K562 (cell line): ENCODE measurements around the gene ELL3. TPM values are rescaled to one million over a fixed set of nuclear protein-coding genes. Genes with fewer than 3 reads are reported as not detected.

Experiments
- CTBP1 ChIP-seq: fragments of 450-650 bp; IDR thresholded peaks from 2 replicates; pipeline ENCODE4 v1.6.1; 2016; ENCODE audit warnings: borderline replicate concordance
- GABPB1 ChIP-seq: sonication (generic); formaldehyde crosslinking; IDR thresholded peaks from 2 replicates; pipeline ENCODE4 v1.8.0; 2022; ENCODE audit warnings: mild to moderate bottlenecking, missing genetic modification reagents
- IRF2 ChIP-seq: sonication (generic); formaldehyde crosslinking; IDR thresholded peaks from 2 replicates; pipeline ENCODE4 v1.8.1; 2022; ENCODE audit warnings: mild to moderate bottlenecking, missing genetic modification reagents
- JUN ChIP-seq, 2 experiments: sonication (generic) in 1 of 2; formaldehyde crosslinking in 1 of 2; IDR thresholded peaks; 2 replicates each; pipeline versions ENCODE4 v1.6.1 to v1.8.0; 2012 to 2022; ENCODE audit warnings: borderline replicate concordance in 2 of 2, mild to moderate bottlenecking in 2 of 2, improper control_type of control experiment in 1 of 2, low read depth in 1 of 2, low read length in 1 of 2, missing genetic modification reagents in 1 of 2
- KLF6 ChIP-seq: fragments of 250-450 bp; sonication (Bioruptor Pico); IDR thresholded peaks from 2 replicates; pipeline ENCODE4 v1.4.0; 2020; ENCODE audit warnings: mild to moderate bottlenecking, moderate library complexity, borderline replicate concordance
- NBN ChIP-seq: fragments of 450-650 bp; IDR thresholded peaks from 2 replicates; pipeline ENCODE4 v1.6.1; 2016; ENCODE audit warnings: low read depth, mild to moderate bottlenecking
- NR2C2 ChIP-seq, 2 experiments: fragments of 200-800 bp in 1 of 2; sonication (Bioruptor generic) in 1 of 2; sonication (generic) in 1 of 2; formaldehyde crosslinking in 1 of 2; IDR thresholded peaks; 2 replicates each; pipeline versions ENCODE4 v1.6.1 to v1.8.0; 2016 to 2022; ENCODE audit warnings: mild to moderate bottlenecking in 1 of 2, missing compliant biosample characterization in 1 of 2, missing genetic modification characterization in 1 of 2, missing genetic modification reagents in 1 of 2
- RAD21 ChIP-seq, 2 experiments: fragments of 250-450 bp in 1 of 2; fragments of 450-650 bp in 1 of 2; sonication (Bioruptor Pico) in 1 of 2; formaldehyde crosslinking in 1 of 2; IDR thresholded peaks in 1 of 2; conservative IDR thresholded peaks in 1 of 2; 2 replicates each; pipeline versions ENCODE4 v1.4.0 to v1.8.0; 2020 to 2022; ENCODE audit warnings: mild to moderate bottlenecking in 2 of 2, moderate library complexity in 1 of 2
- RBM17 ChIP-seq: fragments of 200-400 bp; formaldehyde crosslinking; IDR thresholded peaks from 2 replicates; pipeline ENCODE4 v1.6.1; 2017; ENCODE audit warnings: low read depth, mild to moderate bottlenecking, low read length, borderline replicate concordance
- SIN3B ChIP-seq: fragments of 450-650 bp; IDR thresholded peaks from 2 replicates; pipeline ENCODE4 v1.6.1; 2017; ENCODE audit warnings: low read depth, mild to moderate bottlenecking, moderate library complexity
- SMARCA4 ChIP-seq: fragments of 450-650 bp; IDR thresholded peaks from 2 replicates; pipeline ENCODE4 v1.6.1; 2016
- TCF7L2 ChIP-seq: fragments of 150-350 bp; IDR thresholded peaks from 2 replicates; pipeline ENCODE4 v1.6.1; 2016; ENCODE audit warnings: low read depth, mild to moderate bottlenecking, low read length, moderate library complexity
- ZC3H11A ChIP-seq: IDR thresholded peaks from 2 replicates; pipeline ENCODE4 v1.6.1; 2012; ENCODE audit warnings: low read depth, low read length, improper control_type of control experiment
- ZNF146 ChIP-seq: IDR thresholded peaks from one replicate; pipeline ENCODE4 v1.6.1; 2018; ENCODE audit warnings: missing compliant biosample characterization; ENCODE audit not compliant: unreplicated experiment
- polyA plus RNA-seq, 8 experiments: library from polyadenylated mRNA; depleted of rRNA in 4 of 8; stranded (reverse) in 5 of 8; unstranded in 3 of 8; fragments of >200 nt; fragmentation: Nextera tagmentation in 2 of 8; fragmentation: Illumina TruSeq in 1 of 8; extraction: Ambion mirVana in 2 of 8; extraction: Trizol in 1 of 8; gene quantifications; 2 replicates each; pipeline versions ENCODE4 v1.2.1 to v1.2.3, GENCODE V29; 2011 to 2014; ENCODE audit warnings: inconsistent platforms in 1 of 8, missing spikeins in 1 of 8
- total RNA-seq, 7 experiments: library from RNA; depleted of rRNA in 6 of 7; stranded (reverse); fragments of >200 nt in 6 of 7; fragmentation: Illumina TruSeq in 2 of 7; extraction: Trizol in 2 of 7; gene quantifications; 2 replicates each; pipeline versions ENCODE4 v1.2.1 to v1.2.3, GENCODE V29; 2011 to 2021; ENCODE audit warnings: low replicate concordance in 1 of 7
- TF ChIP-seq, protein P1 (sequence below): fragments of 250-450 bp; sonication (Bioruptor Pico); IDR thresholded peaks from 2 replicates; pipeline ENCODE4 v1.8.0; 2022; ENCODE audit warnings: moderate library complexity, mild to moderate bottlenecking, inconsistent platforms
- TF ChIP-seq, protein P2 (sequence below): sonication (generic); formaldehyde crosslinking; IDR thresholded peaks from 2 replicates; pipeline ENCODE4 v1.8.0; 2023; ENCODE audit warnings: mild to moderate bottlenecking, missing genetic modification reagents
- TF ChIP-seq, protein P3 (sequence below): fragments of 250-450 bp; sonication (Bioruptor Pico); IDR thresholded peaks from 2 replicates; pipeline ENCODE4 v1.4.0; 2020; ENCODE audit warnings: mild to moderate bottlenecking, moderate library complexity, borderline replicate concordance
- TF ChIP-seq, protein P4 (sequence below): fragments of 450-650 bp; formaldehyde crosslinking; IDR thresholded peaks from 2 replicates; pipeline ENCODE4 v1.4.0; 2022; ENCODE audit warnings: missing genetic modification characterization
- TF ChIP-seq, protein P5 (sequence below): fragments of 450-650 bp; formaldehyde crosslinking; conservative IDR thresholded peaks from 2 replicates; pipeline ENCODE4 v1.4.0; 2022; ENCODE audit warnings: mild to moderate bottlenecking, missing genetic modification characterization

Gene ELL3
- total and polyA plus RNA-seq, 9 of the 15 experiments (the other 6 are each of a cell fraction or from before 2014, with no cell fraction given): 0.80 to 5.2 (median 2.6) TPM

DNA sequence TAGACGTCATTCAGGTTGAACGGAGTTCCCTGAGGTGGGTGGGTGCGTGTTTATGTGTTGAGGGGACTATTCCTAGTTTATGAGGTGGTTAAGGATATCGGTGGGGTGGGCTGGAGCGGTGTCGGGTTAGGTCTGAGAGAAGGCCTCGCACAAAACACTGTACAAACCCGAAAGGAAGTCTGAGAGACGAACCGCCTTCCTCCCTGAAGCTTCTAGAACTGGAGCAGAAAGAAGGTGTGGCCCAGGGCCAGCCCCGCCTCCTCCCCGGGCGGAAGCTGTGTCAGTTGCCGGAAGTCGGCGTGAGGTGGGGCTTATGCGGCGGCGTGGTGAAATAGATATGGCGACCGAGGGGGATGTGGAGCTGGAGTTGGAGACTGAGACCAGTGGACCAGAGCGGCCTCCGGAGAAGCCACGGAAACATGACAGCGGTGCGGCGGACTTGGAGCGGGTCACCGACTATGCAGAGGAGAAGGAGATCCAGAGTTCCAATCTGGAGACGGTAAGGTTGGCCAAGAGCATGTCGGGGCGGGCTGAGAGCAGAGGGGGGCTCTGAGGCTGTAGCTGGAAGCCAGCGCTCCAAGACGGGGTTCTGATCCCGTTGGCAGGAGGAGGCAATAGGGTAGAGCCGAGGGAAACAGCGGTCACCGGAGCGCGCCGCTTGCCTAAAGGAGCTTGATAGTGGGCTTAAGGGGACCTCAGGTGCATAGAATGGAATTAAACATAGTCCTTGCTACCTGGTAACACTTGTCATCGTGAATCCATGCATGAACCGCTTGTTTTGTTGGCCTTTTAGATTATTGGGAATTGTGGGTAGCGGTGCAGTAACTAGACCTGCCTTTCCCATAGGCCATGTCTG lies 23.7 kb upstream of the ELL3 start, which contains the start of gene HYPK (continued):
- no peak for TF ChIP-seq TCF7L2
- TF ChIP-seq JUN (IDR thresholded peaks at IDR 0.05; ENCODE audit: borderline replicate concordance, low read depth, low read length): no peak
- no peak for TF ChIP-seq JUN (CRISPR knock-in tag; IDR thresholded peaks at IDR 0.05; ENCODE audit: borderline replicate concordance)
- TF ChIP-seq, protein P1, sequence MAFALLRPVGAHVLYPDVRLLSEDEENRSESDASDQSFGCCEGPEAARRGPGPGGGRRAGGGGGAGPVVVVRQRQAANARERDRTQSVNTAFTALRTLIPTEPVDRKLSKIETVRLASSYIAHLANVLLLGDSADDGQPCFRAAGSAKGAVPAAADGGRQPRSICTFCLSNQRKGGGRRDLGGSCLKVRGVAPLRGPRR (CRISPR knock-in tag): no peak
- TF ChIP-seq CTBP1: no peak
- TF ChIP-seq, protein P2, sequence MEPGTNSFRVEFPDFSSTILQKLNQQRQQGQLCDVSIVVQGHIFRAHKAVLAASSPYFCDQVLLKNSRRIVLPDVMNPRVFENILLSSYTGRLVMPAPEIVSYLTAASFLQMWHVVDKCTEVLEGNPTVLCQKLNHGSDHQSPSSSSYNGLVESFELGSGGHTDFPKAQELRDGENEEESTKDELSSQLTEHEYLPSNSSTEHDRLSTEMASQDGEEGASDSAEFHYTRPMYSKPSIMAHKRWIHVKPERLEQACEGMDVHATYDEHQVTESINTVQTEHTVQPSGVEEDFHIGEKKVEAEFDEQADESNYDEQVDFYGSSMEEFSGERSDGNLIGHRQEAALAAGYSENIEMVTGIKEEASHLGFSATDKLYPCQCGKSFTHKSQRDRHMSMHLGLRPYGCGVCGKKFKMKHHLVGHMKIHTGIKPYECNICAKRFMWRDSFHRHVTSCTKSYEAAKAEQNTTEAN (CRISPR knock-in tag): no peak
- TF ChIP-seq SMARCA4: no peak
- TF ChIP-seq NBN: peak; percentile 66; the same call in 1 of the 2 replicates
- TF ChIP-seq RBM17: no peak
- TF ChIP-seq KLF6 (CRISPR knock-in tag): no peak
- TF ChIP-seq RAD21 (CRISPR knock-in tag; conservative IDR thresholded peaks at IDR 0.05 in 1 of 2, IDR thresholded peaks at IDR 0.05 in 1 of 2): no peak
- no peak for TF ChIP-seq IRF2
- no peak for TF ChIP-seq ZNF146 (CRISPR knock-in tag)
- TF ChIP-seq, protein P3, sequence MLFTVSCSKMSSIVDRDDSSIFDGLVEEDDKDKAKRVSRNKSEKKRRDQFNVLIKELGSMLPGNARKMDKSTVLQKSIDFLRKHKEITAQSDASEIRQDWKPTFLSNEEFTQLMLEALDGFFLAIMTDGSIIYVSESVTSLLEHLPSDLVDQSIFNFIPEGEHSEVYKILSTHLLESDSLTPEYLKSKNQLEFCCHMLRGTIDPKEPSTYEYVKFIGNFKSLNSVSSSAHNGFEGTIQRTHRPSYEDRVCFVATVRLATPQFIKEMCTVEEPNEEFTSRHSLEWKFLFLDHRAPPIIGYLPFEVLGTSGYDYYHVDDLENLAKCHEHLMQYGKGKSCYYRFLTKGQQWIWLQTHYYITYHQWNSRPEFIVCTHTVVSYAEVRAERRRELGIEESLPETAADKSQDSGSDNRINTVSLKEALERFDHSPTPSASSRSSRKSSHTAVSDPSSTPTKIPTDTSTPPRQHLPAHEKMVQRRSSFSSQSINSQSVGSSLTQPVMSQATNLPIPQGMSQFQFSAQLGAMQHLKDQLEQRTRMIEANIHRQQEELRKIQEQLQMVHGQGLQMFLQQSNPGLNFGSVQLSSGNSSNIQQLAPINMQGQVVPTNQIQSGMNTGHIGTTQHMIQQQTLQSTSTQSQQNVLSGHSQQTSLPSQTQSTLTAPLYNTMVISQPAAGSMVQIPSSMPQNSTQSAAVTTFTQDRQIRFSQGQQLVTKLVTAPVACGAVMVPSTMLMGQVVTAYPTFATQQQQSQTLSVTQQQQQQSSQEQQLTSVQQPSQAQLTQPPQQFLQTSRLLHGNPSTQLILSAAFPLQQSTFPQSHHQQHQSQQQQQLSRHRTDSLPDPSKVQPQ (CRISPR knock-in tag): no peak
- TF ChIP-seq, protein P4, sequence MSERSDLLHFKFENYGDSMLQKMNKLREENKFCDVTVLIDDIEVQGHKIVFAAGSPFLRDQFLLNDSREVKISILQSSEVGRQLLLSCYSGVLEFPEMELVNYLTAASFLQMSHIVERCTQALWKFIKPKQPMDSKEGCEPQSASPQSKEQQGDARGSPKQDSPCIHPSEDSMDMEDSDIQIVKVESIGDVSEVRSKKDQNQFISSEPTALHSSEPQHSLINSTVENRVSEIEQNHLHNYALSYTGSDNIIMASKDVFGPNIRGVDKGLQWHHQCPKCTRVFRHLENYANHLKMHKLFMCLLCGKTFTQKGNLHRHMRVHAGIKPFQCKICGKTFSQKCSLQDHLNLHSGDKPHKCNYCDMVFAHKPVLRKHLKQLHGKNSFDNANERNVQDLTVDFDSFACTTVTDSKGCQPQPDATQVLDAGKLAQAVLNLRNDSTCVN (CRISPR knock-in tag): 0 out of 2 replicates have a peak, but pooled peaks have one; percentile 10
- peak; percentile 75; the same call in 1 of the 2 replicates for TF ChIP-seq SIN3B
- no peak for TF ChIP-seq NR2C2 (CRISPR knock-in tag; IDR thresholded peaks at IDR 0.05)
- TF ChIP-seq NR2C2 (tag; IDR thresholded peaks at IDR 0.05): no peak
- TF ChIP-seq, protein P5, sequence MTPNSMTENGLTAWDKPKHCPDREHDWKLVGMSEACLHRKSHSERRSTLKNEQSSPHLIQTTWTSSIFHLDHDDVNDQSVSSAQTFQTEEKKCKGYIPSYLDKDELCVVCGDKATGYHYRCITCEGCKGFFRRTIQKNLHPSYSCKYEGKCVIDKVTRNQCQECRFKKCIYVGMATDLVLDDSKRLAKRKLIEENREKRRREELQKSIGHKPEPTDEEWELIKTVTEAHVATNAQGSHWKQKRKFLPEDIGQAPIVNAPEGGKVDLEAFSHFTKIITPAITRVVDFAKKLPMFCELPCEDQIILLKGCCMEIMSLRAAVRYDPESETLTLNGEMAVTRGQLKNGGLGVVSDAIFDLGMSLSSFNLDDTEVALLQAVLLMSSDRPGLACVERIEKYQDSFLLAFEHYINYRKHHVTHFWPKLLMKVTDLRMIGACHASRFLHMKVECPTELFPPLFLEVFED (CRISPR knock-in tag): peak; percentile 85
- peak; percentile 86 for TF ChIP-seq GABPB1 (CRISPR knock-in tag)
- TF ChIP-seq ZC3H11A: no peak
